B cell (primary cell): ENCODE results near the gene KLHL17. TPM values are rescaled to one million over a fixed set of nuclear protein-coding genes. Genes with fewer than 3 reads are reported as not detected.

Experiments
- ATAC-seq: fragments of 200-7000 bp; cut with Tn5 transposase; one replicate; pipeline ENCODE4 v1.10.0; 2021; ENCODE audit warnings: low read depth, mild to moderate bottlenecking, moderate number of reproducible peaks, moderate library complexity
- CTCF ChIA-PET: fragments of 350-600 bp; sonication (Branson Sonifier 250); formaldehyde crosslinking; loops from one replicate; lab custom pipeline; 2021; ENCODE audit warnings: antibody characterized with exemption, inconsistent platforms; lab: Charles Lee
- POLR2A ChIA-PET: fragments of 350-600 bp; sonication (Branson Sonifier 250); formaldehyde crosslinking; loops from one replicate; lab custom pipeline; 2021; ENCODE audit warnings: antibody characterized with exemption; lab: Charles Lee
- DNase-seq: peaks from one replicate; pipeline ENCODE4 v3.0.0; 2013
- H2AFZ ChIP-seq: 2 replicates; pipeline ENCODE4 v1.6.1; 2012; ENCODE audit warnings: mild to moderate bottlenecking, low read depth, low read length; ENCODE audit not compliant: insufficient read depth, poor library complexity, severe bottlenecking
- H3K27ac ChIP-seq, 2 donors: 1 replicate in 1 of 2; 2 replicates in 1 of 2; pipeline ENCODE4 v1.5.1; 2012 to 2013; ENCODE audit warnings: low read length in 2 of 2, mild to moderate bottlenecking in 2 of 2, moderate library complexity in 1 of 2
- H3K27me3 ChIP-seq, 4 experiments: fragments of 200-600 bp in 1 of 4; sonication (generic) in 1 of 4; replicated peaks in 1 of 4; 1 replicate in 2 of 4; 2 replicates in 2 of 4; pipeline versions ENCODE4 v1.6.1 to v1.7.0; 2013 to 2016; ENCODE audit warnings: low read length in 3 of 4, mild to moderate bottlenecking in 2 of 4, mixed read lengths in 1 of 4, moderate library complexity in 1 of 4; ENCODE audit not compliant: insufficient read depth in 4 of 4, control insufficient read depth in 3 of 4; ENCODE audit errors: control extremely low read depth in 1 of 4
- H3K36me3 ChIP-seq, 2 experiments: replicated peaks in 1 of 2; 1 replicate in 1 of 2; 2 replicates in 1 of 2; pipeline versions ENCODE4 v1.6.1 to v1.7.1; 2013; ENCODE audit warnings: low read length in 1 of 2; ENCODE audit not compliant: insufficient read depth in 2 of 2, control insufficient read depth in 1 of 2; ENCODE audit errors: control extremely low read depth in 1 of 2, extremely low read depth in 1 of 2
- H3K4me1 ChIP-seq, 2 donors: fragments of 200-600 bp in 1 of 2; sonication (generic) in 1 of 2; 1 replicate in 1 of 2; 2 replicates in 1 of 2; pipeline versions ENCODE4 v1.5.1 to v1.6.1; 2013 to 2017; ENCODE audit warnings: low read length in 2 of 2; ENCODE audit not compliant: control insufficient read depth in 2 of 2, insufficient read depth in 2 of 2
- H3K4me2 ChIP-seq: replicated peaks from 2 replicates; pipeline ENCODE3; 2012; ENCODE audit warnings: mild to moderate bottlenecking, low read depth, low read length; ENCODE audit not compliant: poor library complexity, severe bottlenecking
- H3K4me3 ChIP-seq, 5 experiments: fragments of 200-600 bp in 1 of 5; sonication (generic) in 1 of 5; 1 replicate in 3 of 5; 2 replicates in 2 of 5; pipeline versions ENCODE4 v1.5.1 to v1.7.0; 2011 to 2016; ENCODE audit warnings: low read length in 4 of 5, mild to moderate bottlenecking in 4 of 5, low read depth in 2 of 5, control low read depth in 1 of 5, moderate library complexity in 1 of 5; ENCODE audit not compliant: insufficient read depth in 1 of 5; ENCODE audit errors: control extremely low read depth in 1 of 5, extremely low read depth in 1 of 5
- H3K79me2 ChIP-seq: fragments of 200-600 bp; sonication (generic); one replicate; pipeline ENCODE4 v1.6.0; 2016; ENCODE audit warnings: low read length; ENCODE audit not compliant: control insufficient read depth, insufficient read depth
- H3K9ac ChIP-seq: fragments of 200-600 bp; sonication (generic); 2 replicates; pipeline ENCODE4 v1.6.1; 2017; ENCODE audit warnings: mild to moderate bottlenecking, low read length, moderate library complexity
- H3K9me3 ChIP-seq, 3 donors: one replicate each; pipeline versions ENCODE4 v1.6.1 to v1.7.1; 2013; ENCODE audit warnings: low read length in 2 of 3; ENCODE audit not compliant: control insufficient read depth in 2 of 3, insufficient read depth in 1 of 3; ENCODE audit errors: control extremely low read depth in 1 of 3
- H4K20me1 ChIP-seq: 2 replicates; pipeline ENCODE4 v1.6.0; 2012; ENCODE audit warnings: mild to moderate bottlenecking, low read length; ENCODE audit not compliant: insufficient read depth, control insufficient read depth, poor library complexity, severe bottlenecking
- H3K27ac Mint-ChIP-seq: one replicate; pipeline ENCODE4 v1.8.0; 2021; ENCODE audit warnings: mixed read lengths
- H3K27me3 Mint-ChIP-seq: one replicate; pipeline ENCODE4 v1.8.0; 2021; ENCODE audit warnings: mixed read lengths
- H3K4me1 Mint-ChIP-seq: one replicate; pipeline ENCODE4 v1.8.0; 2021; ENCODE audit warnings: mixed read lengths
- H3K4me3 Mint-ChIP-seq: one replicate; pipeline ENCODE4 v1.8.0; 2021; ENCODE audit warnings: mixed read lengths
- H3K9me3 Mint-ChIP-seq: one replicate; pipeline ENCODE4 v1.8.0; 2022; ENCODE audit warnings: mixed read lengths; ENCODE audit not compliant: insufficient read depth
- CTCF ChIP-seq: fragments of 200-600 bp; IDR thresholded peaks from one replicate; pipeline ENCODE4 v1.8.0; 2022; ENCODE audit warnings: antibody characterized with exemption, mild to moderate bottlenecking
- EZH2 ChIP-seq: IDR thresholded peaks from 2 replicates; pipeline ENCODE4 v1.6.1; 2012; ENCODE audit warnings: borderline replicate concordance, low read depth, mild to moderate bottlenecking, moderate library complexity, low read length; ENCODE audit not compliant: insufficient read depth, poor library complexity, severe bottlenecking
- WGBS: methylation state at CpG from one replicate; pipeline ENCODE4 v1.1.5; 2013; ENCODE audit warnings: missing lambda C conversion rate; ENCODE audit not compliant: insufficient coverage; 5-methylcytosine and 5-hydroxymethylcytosine counted together
- intact Hi-C: fragments of 100-400 bp; cut with micrococcal nuclease; formaldehyde crosslinking; loops from one replicate; pipeline ENCODE4 v1.10.0; 2022
- polyA plus RNA-seq: library from polyadenylated mRNA; depleted of rRNA; stranded (reverse); fragments of >200 nt; gene quantifications from 2 replicates; pipeline ENCODE4 v1.2.3, GENCODE V29; 2012
- total RNA-seq, 2 donors: library from RNA; stranded (reverse); fragments of 120-200 nt in 1 of 2; gene quantifications; 1 replicate in 1 of 2; 2 replicates in 1 of 2; pipeline versions ENCODE4 v1.2.3 to v1.2.4, GENCODE V29; 2013 to 2022

KLHL17 gene
- total and polyA plus RNA-seq, 2 donors (not counting 1 experiment from before 2014, with no cell fraction given) = 30.1 to 57.5 TPM

- TF ChIP-seq EZH2 = no peak
- no peak for TF ChIP-seq CTCF
- peak within 1 kb of the TSS; percentile 93 for H3K4me3 Mint-ChIP-seq
- POLR2A ChIA-PET = interaction anchor here (0.7 kb wide), 1 partner anchor 68 kb away, joined by 4 read pairs; no protein-coding TSS in a partner anchor
- H3K9me3 ChIP-seq = no peaks in the 10 kb centered on the region
- H3K4me2 ChIP-seq = peak within 1 kb of the TSS; percentile 99
- H3K36me3 ChIP-seq = no peaks in the 10 kb centered on the region
- peak within 1 kb of the TSS; percentile 94 for H2AFZ ChIP-seq
- CTCF ChIA-PET = interaction anchor here (1.0 to 1.9 kb wide), 3 partner anchors 10 to 97 kb away, joined by 3 to 9 read pairs (median 4); no protein-coding TSS in a partner anchor
- intact Hi-C loops = no loop called here
- H3K9ac ChIP-seq = peak within 1 kb of the TSS; percentile 77
- H3K9me3 Mint-ChIP-seq = no peaks in the 10 kb centered on the region
- WGBS = 5% methylated on average over 30 of the region's 31 CpGs
- peaks cover 13 to 19% of the 10 kb centered on the region in 2 donors for H3K4me1 ChIP-seq
- no peak within 1 kb of the TSS for H3K27ac Mint-ChIP-seq
- no peak for DNase-seq
- H3K4me1 Mint-ChIP-seq = peaks cover 6% of the 10 kb centered on the region
- no peaks in the 10 kb centered on the region for H3K79me2 ChIP-seq
- peak within 1 kb of the TSS; percentile 2 to 72 (median 64) for H3K4me3 ChIP-seq
- peak; percentile 59 for ATAC-seq
- peaks cover 13% of the 10 kb centered on the region for H3K27me3 Mint-ChIP-seq
- no peaks in the 10 kb centered on the region for H4K20me1 ChIP-seq
- peaks cover 0 to 33% (median 9%) of the 10 kb centered on the region in 4 experiments for H3K27me3 ChIP-seq
- no peak within 1 kb of the TSS for H3K27ac ChIP-seq
These were observed 5.8 kb downstream of the KLHL17 start, which contains the start of gene PLEKHN1 for GRCh38 chr1:966135-966703. Gene PLEKHN1 (plus strand): TSS chr1:966482. CDS start chr1:966532, 50 bp downstream.

GRCh38 chr1:966704-967300, 6.4 kb downstream of the KLHL17 start:
- H4K20me1 ChIP-seq = no peaks in the 10 kb centered on the region
- peak overlapping the region; percentile 77 for H3K9ac ChIP-seq
- peak; percentile 86 for ATAC-seq
- H3K79me2 ChIP-seq = no peaks in the 10 kb centered on the region
- peaks cover 0 to 39% (median 9%) of the 10 kb centered on the region in 4 experiments for H3K27me3 ChIP-seq
- peak overlapping the region; percentile 99 for H3K4me2 ChIP-seq
- no peaks in the 10 kb centered on the region for H3K36me3 ChIP-seq
- no peaks in the 10 kb centered on the region for H3K9me3 Mint-ChIP-seq
- TF ChIP-seq EZH2 (no peak), CTCF (no peak)
- no peak overlapping the region for H3K27ac Mint-ChIP-seq
- H3K27ac ChIP-seq = no peak overlapping the region
- peaks cover 0 to under 1% (median 0%) of the 10 kb centered on the region in 3 donors for H3K9me3 ChIP-seq
- DNase-seq = peak; percentile 70
- CTCF ChIA-PET = interaction anchor here (1.0 to 1.9 kb wide), 3 partner anchors 9 to 97 kb away, joined by 3 to 9 read pairs (median 4); no protein-coding TSS in a partner anchor
- H2AFZ ChIP-seq = peak overlapping the region; percentile 94
- intact Hi-C loops = no loop called here
- under 1% methylated on average over 60 of the region's 60 CpGs for WGBS
- POLR2A ChIA-PET = interaction anchor here (0.7 kb wide), 1 partner anchor 69 kb away, joined by 4 read pairs; no protein-coding TSS in a partner anchor
- H3K4me1 Mint-ChIP-seq = peaks cover 5% of the 10 kb centered on the region
- H3K4me3 Mint-ChIP-seq = peak overlapping the region; percentile 93
- H3K4me3 ChIP-seq = peak overlapping the region; percentile 2 to 72 (median 64)
- H3K27me3 Mint-ChIP-seq = peaks cover 13% of the 10 kb centered on the region
- peaks cover 13 to 16% of the 10 kb centered on the region in 2 donors for H3K4me1 ChIP-seq
